K562 (cell line): ENCODE results near the gene FGF12. TPM values are rescaled to one million over a fixed set of nuclear protein-coding genes. Genes with fewer than 3 reads are reported as not detected.

ENCODE experiments used
- ATAC-seq: fragments of 200-7000 bp; cut with Tn5 transposase; 3 replicates; pipeline ENCODE4 v1.9.1; 2020; ENCODE audit warnings: moderate library complexity
- BruUV-seq: library from RNA; stranded (reverse); fragments of 400-500 nt; replicated peaks from 2 replicates; lab custom pipeline; 2021; lab: Mats Ljungman, UMichigan
- CTCF ChIA-PET: fragments of 300-600 bp; formaldehyde crosslinking; extraction: SDS; loops from one replicate; lab custom pipeline; 2021; ENCODE audit warnings: low intra/inter-chr PET ratio; lab: Yijun Ruan, JAX
- POLR2A ChIA-PET: fragments of 300-600, 350-650 bp; sonication (Branson Sonifier 250); formaldehyde crosslinking; extraction: SDS; loops from one replicate; lab custom pipeline; 2021; ENCODE audit warnings: antibody characterized with exemption, inconsistent platforms; lab: Yijun Ruan, JAX
- DNase-seq, 4 experiments: peaks; one replicate each; pipeline versions ENCODE4 v3.0.0 to v3.0.0-alpha.2; 2011 to 2018; ENCODE audit warnings: low spot score in 3 of 4, mixed read lengths in 3 of 4; ENCODE audit errors: extremely low read depth in 1 of 4
- FAIRE-seq: peaks from 2 replicates; lab custom pipeline; 2011; peaks lifted over from hg19 to GRCh38; lab: Jason Lieb, UNC
- H2AFZ ChIP-seq: 2 replicates; pipeline ENCODE4 v1.6.0; 2011; ENCODE audit warnings: low read depth, low read length, control low read depth, inconsistent platforms
- H3K27ac ChIP-seq: fragments of 200-600 bp; 3 replicates; pipeline ENCODE4 v1.8.0; 2011; ENCODE audit warnings: low read depth, mild to moderate bottlenecking, control low read depth, inconsistent platforms, low read length, moderate library complexity, mixed read lengths; ENCODE audit errors: extremely low read depth
- H3K27me3 ChIP-seq, 2 experiments: fragments of 300-600 bp in 1 of 2; 2 replicates in 1 of 2; 3 replicates in 1 of 2; pipeline versions ENCODE4 v1.6.0 to v1.8.0; 2011; ENCODE audit warnings: inconsistent platforms in 2 of 2, low read length in 2 of 2, mild to moderate bottlenecking in 1 of 2, mixed read lengths in 1 of 2, moderate library complexity in 1 of 2; ENCODE audit not compliant: control insufficient read depth in 2 of 2, insufficient read depth in 2 of 2
- H3K36me3 ChIP-seq: fragments of 300-600 bp; 3 replicates; pipeline ENCODE4 v1.8.0; 2011; ENCODE audit warnings: mild to moderate bottlenecking, low read length, inconsistent platforms; ENCODE audit not compliant: control insufficient read depth, insufficient read depth
- H3K4me1 ChIP-seq, 2 experiments: fragments of 200-600 bp in 1 of 2; replicated peaks in 1 of 2; 2 replicates in 1 of 2; 3 replicates in 1 of 2; pipeline versions ENCODE4 v1.5.1 to v1.8.0; 2011; ENCODE audit warnings: inconsistent platforms in 2 of 2, low read length in 2 of 2, mild to moderate bottlenecking in 1 of 2, mixed read lengths in 1 of 2, moderate library complexity in 1 of 2; ENCODE audit not compliant: control insufficient read depth in 2 of 2, insufficient read depth in 2 of 2
- H3K4me2 ChIP-seq: 2 replicates; pipeline ENCODE4 v1.6.1; 2011; ENCODE audit warnings: low read length, control low read depth, inconsistent platforms, mixed read lengths; ENCODE audit not compliant: insufficient read depth
- H3K4me3 ChIP-seq: fragments of 200-600 bp; sonication (generic), shearing (Covaris generic); 2 replicates; pipeline ENCODE4 v1.5.1; 2016; ENCODE audit warnings: control low read depth, inconsistent platforms
- H3K79me2 ChIP-seq: fragments of 200-600 bp; 3 replicates; pipeline ENCODE4 v1.8.0; 2011; ENCODE audit warnings: low read length, inconsistent platforms; ENCODE audit not compliant: control insufficient read depth, insufficient read depth
- H3K9ac ChIP-seq, 2 experiments: 2 replicates each; pipeline versions ENCODE4 v1.6.0 to v1.6.1; 2011; ENCODE audit warnings: low read depth in 2 of 2, low read length in 2 of 2, control low read depth in 1 of 2, inconsistent platforms in 1 of 2, mild to moderate bottlenecking in 1 of 2, mixed read lengths in 1 of 2; ENCODE audit not compliant: insufficient read depth in 1 of 2
- H3K9me1 ChIP-seq: one replicate; pipeline ENCODE4 v1.6.0; 2011; ENCODE audit warnings: inconsistent platforms, mild to moderate bottlenecking, low read length, moderate library complexity; ENCODE audit not compliant: control insufficient read depth, insufficient read depth
- H3K9me3 ChIP-seq: replicated peaks from 2 replicates; pipeline ENCODE4 v1.5.1; 2011; ENCODE audit warnings: low read depth, low read length, inconsistent platforms; ENCODE audit not compliant: control insufficient read depth, insufficient read depth
- H4K20me1 ChIP-seq: replicated peaks from 2 replicates; pipeline ENCODE4 v1.6.1; 2011; ENCODE audit warnings: low read length, inconsistent platforms, mixed read lengths; ENCODE audit not compliant: control insufficient read depth, insufficient read depth
- CBFA2T3 ChIP-seq: fragments of 450-650 bp; IDR thresholded peaks from 2 replicates; pipeline ENCODE4 v1.6.1; 2017
- EGR1 ChIP-seq: fragments of 450-650 bp; conservative IDR thresholded peaks from 2 replicates; pipeline ENCODE4 v1.6.1; 2017; ENCODE audit warnings: mild to moderate bottlenecking
- ETV1 ChIP-seq: fragments of 450-650 bp; conservative IDR thresholded peaks from 2 replicates; pipeline ENCODE4 v1.6.1; 2016; ENCODE audit warnings: missing genetic modification characterization, control low read depth, low read depth, missing compliant biosample characterization
- FOS ChIP-seq: IDR thresholded peaks from 3 replicates; pipeline ENCODE4 v1.6.1; 2011; ENCODE audit not compliant: insufficient read length; ENCODE audit errors: extremely low read depth
- MAFK ChIP-seq: IDR thresholded peaks from 2 replicates; pipeline ENCODE4 v1.6.1; 2011; ENCODE audit warnings: low read length, improper control_type of control experiment
- POLR2H ChIP-seq: IDR thresholded peaks from 2 replicates; pipeline ENCODE4 v1.6.1; 2016; ENCODE audit warnings: missing genetic modification characterization, low read depth, mild to moderate bottlenecking, control low read depth, missing compliant biosample characterization, moderate library complexity
- RBM25 ChIP-seq: fragments of 200-400 bp; formaldehyde crosslinking; IDR thresholded peaks from 2 replicates; pipeline ENCODE4 v1.6.1; 2018; ENCODE audit warnings: low read length, low read depth, moderate library complexity; ENCODE audit not compliant: severe bottlenecking
- SIX5 ChIP-seq, 2 experiments: IDR thresholded peaks; 2 replicates each; pipeline ENCODE4 v1.6.1; 2011; ENCODE audit warnings: low read length in 2 of 2, borderline replicate concordance in 1 of 2, low read depth in 1 of 2, mild to moderate bottlenecking in 1 of 2, moderate library complexity in 1 of 2; ENCODE audit not compliant: insufficient read depth in 1 of 2
- SMARCA5 ChIP-seq: fragments of 450-650 bp; IDR thresholded peaks from 2 replicates; pipeline ENCODE4 v1.6.1; 2016
- ZNF140 ChIP-seq: fragments of 250-450 bp; sonication (Bioruptor Pico); IDR thresholded peaks from 2 replicates; pipeline ENCODE4 v1.8.0; 2021; ENCODE audit warnings: moderate library complexity, mild to moderate bottlenecking, inconsistent platforms
- ZNF561 ChIP-seq: fragments of 450-650 bp; formaldehyde crosslinking; conservative IDR thresholded peaks from 2 replicates; pipeline ENCODE4 v1.4.0; 2020; ENCODE audit warnings: mild to moderate bottlenecking, moderate library complexity
- WGBS: fragments of 100-300 bp; shearing (Covaris generic); methylation state at CpG from one replicate; pipeline ENCODE4 v1.1.6; 2016; ENCODE audit warnings: low coverage, mixed read lengths; ENCODE audit not compliant: insufficient coverage; ENCODE audit errors: missing lambda C conversion rate; 5-methylcytosine and 5-hydroxymethylcytosine counted together
- in situ Hi-C: fragments of 300-500 bp; cut with MboI; formaldehyde crosslinking; loops from 4 replicates; pipeline ENCODE4 v1.15.0; 2018; ENCODE audit warnings: inconsistent platforms, mixed read lengths
- intact Hi-C: fragments of 100-400 bp; cut with micrococcal nuclease; formaldehyde crosslinking; loops from 2 replicates; pipeline ENCODE4 v1.14.2; 2022
- polyA plus RNA-seq, 8 experiments: library from polyadenylated mRNA; depleted of rRNA in 4 of 8; stranded (reverse) in 5 of 8; unstranded in 3 of 8; fragments of >200 nt; fragmentation: Nextera tagmentation in 2 of 8; fragmentation: Illumina TruSeq in 1 of 8; extraction: Ambion mirVana in 2 of 8; extraction: Trizol in 1 of 8; gene quantifications; 2 replicates each; pipeline versions ENCODE4 v1.2.1 to v1.2.3, GENCODE V29; 2011 to 2014; ENCODE audit warnings: inconsistent platforms in 1 of 8, missing spikeins in 1 of 8
- total RNA-seq, 7 experiments: library from RNA; depleted of rRNA in 6 of 7; stranded (reverse); fragments of >200 nt in 6 of 7; fragmentation: Illumina TruSeq in 2 of 7; extraction: Trizol in 2 of 7; gene quantifications; 2 replicates each; pipeline versions ENCODE4 v1.2.1 to v1.2.3, GENCODE V29; 2011 to 2021; ENCODE audit warnings: low replicate concordance in 1 of 7
- TF ChIP-seq, protein P1 (sequence below): fragments of 250-450 bp; sonication (Bioruptor Pico); IDR thresholded peaks from 2 replicates; pipeline ENCODE4 v1.8.0; 2022; ENCODE audit warnings: moderate library complexity, mild to moderate bottlenecking, inconsistent platforms
- TF ChIP-seq, protein P2 (sequence below): IDR thresholded peaks from 2 replicates; pipeline ENCODE4 v1.6.1; 2012; ENCODE audit warnings: low read depth, low read length, improper control_type of control experiment, borderline replicate concordance

FGF12 gene
- total and polyA plus RNA-seq, 9 of the 15 experiments (the other 6 are each of a cell fraction or from before 2014, with no cell fraction given) = not detected

DNA sequence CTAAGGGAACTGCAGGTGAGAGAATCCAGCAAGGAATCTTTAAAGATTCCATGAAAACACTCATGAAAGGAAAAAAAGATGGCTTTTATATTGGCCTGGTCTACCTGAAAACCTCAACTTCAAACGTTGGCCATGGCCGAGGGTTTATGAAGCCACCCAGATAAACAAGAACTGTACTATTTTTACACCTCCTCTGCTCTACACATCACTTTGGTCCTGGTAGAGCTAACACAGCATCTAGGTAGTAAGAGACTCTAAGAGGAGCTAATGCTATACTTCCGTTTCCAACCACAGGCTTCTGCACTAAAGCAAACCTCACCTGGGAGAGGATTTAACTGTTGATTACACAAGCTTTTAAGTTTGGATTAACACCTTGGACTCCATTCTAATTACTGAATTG, 466.2 kb downstream of the FGF12 start:
- POLR2A ChIA-PET = no interaction called here
- Histone ChIP-seq H3K79me2 (no peaks in the 10 kb centered on the region), H3K9me1 (no peaks in the 10 kb centered on the region), H3K27me3 (no peaks in the 10 kb centered on the region), H3K36me3 (no peaks in the 10 kb centered on the region), H3K4me2 (no peak overlapping the region), H3K27ac (no peak overlapping the region), H2AFZ (no peak overlapping the region), H4K20me1 (no peaks in the 10 kb centered on the region), H3K9me3 (0 out of 2 replicates have a peak, but pooled peaks cover 5% of the 10 kb centered on the region), H3K4me3 (no peak overlapping the region), H3K4me1 (no peaks in the 10 kb centered on the region), H3K9ac (no peak overlapping the region)
- ATAC-seq (no peak), DNase-seq (no peak), FAIRE-seq (no peak)
- CTCF ChIA-PET = no interaction called here
- WGBS = 0% methylated on average over 3 of the region's 3 CpGs
- in situ Hi-C loops (no loop called here), intact Hi-C loops (no loop called here)
- BruUV-seq = no TSS peak
- no peak for TF ChIP-seq ZNF561 (CRISPR knock-in tag)
- TF ChIP-seq MAFK = no peak
- no peak for TF ChIP-seq FOS
- TF ChIP-seq RBM25 = no peak
- no peak for TF ChIP-seq ZNF140 (CRISPR knock-in tag)
- no peak for TF ChIP-seq SMARCA5
- TF ChIP-seq EGR1 = no peak
- TF ChIP-seq, protein P1, sequence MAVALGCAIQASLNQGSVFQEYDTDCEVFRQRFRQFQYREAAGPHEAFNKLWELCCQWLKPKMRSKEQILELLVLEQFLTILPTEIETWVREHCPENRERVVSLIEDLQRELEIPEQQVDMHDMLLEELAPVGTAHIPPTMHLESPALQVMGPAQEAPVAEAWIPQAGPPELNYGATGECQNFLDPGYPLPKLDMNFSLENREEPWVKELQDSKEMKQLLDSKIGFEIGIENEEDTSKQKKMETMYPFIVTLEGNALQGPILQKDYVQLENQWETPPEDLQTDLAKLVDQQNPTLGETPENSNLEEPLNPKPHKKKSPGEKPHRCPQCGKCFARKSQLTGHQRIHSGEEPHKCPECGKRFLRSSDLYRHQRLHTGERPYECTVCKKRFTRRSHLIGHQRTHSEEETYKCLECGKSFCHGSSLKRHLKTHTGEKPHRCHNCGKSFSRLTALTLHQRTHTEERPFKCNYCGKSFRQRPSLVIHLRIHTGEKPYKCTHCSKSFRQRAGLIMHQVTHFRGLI (CRISPR knock-in tag) = no peak
- no peak for TF ChIP-seq ETV1 (tag)
- no peak for TF ChIP-seq POLR2H (tag)
- no peak for TF ChIP-seq CBFA2T3
- TF ChIP-seq SIX5 (IDR thresholded peaks at IDR 0.05; ENCODE audit: borderline replicate concordance in 1 of 2, insufficient read depth in 1 of 2, low read depth in 1 of 2, low read length in 2 of 2) = no peak
- TF ChIP-seq, protein P2, sequence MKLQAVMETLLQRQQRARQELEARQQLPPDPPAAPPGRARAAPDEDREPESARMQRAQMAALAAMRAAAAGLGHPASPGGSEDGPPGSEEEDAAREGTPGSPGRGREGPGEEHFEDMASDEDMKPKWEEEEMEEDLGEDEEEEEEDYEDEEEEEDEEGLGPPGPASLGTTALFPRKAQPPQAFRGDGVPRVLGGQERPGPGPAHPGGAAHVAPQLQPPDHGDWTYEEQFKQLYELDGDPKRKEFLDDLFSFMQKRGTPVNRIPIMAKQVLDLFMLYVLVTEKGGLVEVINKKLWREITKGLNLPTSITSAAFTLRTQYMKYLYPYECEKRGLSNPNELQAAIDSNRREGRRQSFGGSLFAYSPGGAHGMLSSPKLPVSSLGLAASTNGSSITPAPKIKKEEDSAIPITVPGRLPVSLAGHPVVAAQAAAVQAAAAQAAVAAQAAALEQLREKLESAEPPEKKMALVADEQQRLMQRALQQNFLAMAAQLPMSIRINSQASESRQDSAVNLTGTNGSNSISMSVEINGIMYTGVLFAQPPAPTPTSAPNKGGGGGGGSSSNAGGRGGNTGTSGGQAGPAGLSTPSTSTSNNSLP = no peak
